ENCODE data around the gene SCFD2.

Gene SCFD2

DNA sequence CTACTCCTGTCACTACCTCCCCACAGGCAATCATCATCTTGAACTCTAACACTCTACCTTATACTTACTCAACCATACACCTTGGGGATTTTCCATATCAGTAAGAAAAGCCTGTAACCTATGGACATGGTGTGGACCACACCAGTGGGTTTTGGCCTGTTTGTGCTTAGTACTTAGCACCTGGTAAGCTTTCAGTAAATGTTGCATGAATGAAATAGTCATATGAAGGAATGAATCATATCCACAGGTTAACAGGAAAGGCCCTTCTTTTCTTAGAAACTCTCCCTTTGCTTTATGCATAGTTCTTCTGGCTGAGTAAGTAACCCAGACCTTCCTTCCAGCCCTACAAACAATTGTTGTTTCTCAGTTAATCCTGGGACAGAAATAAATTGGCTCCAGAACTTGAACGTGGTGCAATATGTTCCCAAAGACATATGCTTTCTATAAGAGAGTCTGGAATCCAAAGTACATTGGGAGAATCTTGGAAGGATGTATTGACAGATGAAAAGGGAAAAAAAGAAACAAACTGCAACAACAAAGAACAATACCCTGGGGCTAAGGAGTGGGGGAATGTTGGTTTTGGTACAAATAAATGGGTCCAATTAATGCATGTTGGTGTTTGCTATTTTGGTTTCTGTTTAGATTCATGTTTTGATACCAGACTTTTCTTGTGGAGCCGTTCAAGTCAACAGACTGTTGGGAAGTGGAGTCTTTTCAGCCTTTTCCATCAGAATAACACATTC, 475.9 kb downstream of the SCFD2 start:
- POLR2A ChIA-PET (ENCODE audit: low non-redundant PET), result no interaction called here
- TF ChIP-seq, protein P1, sequence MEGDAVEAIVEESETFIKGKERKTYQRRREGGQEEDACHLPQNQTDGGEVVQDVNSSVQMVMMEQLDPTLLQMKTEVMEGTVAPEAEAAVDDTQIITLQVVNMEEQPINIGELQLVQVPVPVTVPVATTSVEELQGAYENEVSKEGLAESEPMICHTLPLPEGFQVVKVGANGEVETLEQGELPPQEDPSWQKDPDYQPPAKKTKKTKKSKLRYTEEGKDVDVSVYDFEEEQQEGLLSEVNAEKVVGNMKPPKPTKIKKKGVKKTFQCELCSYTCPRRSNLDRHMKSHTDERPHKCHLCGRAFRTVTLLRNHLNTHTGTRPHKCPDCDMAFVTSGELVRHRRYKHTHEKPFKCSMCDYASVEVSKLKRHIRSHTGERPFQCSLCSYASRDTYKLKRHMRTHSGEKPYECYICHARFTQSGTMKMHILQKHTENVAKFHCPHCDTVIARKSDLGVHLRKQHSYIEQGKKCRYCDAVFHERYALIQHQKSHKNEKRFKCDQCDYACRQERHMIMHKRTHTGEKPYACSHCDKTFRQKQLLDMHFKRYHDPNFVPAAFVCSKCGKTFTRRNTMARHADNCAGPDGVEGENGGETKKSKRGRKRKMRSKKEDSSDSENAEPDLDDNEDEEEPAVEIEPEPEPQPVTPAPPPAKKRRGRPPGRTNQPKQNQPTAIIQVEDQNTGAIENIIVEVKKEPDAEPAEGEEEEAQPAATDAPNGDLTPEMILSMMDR (conservative IDR thresholded peaks at IDR 0.05; ENCODE audit: low read depth), result no peak
- no peak for DNase-seq (ENCODE audit: low spot score)
- H3K27ac ChIP-seq, result no peak overlapping the region
- CTCF ChIA-PET, result interaction anchor here (0.6 kb wide), 1 partner anchor 23 kb away, joined by 3 read pairs; no protein-coding TSS in a partner anchor

DNA sequence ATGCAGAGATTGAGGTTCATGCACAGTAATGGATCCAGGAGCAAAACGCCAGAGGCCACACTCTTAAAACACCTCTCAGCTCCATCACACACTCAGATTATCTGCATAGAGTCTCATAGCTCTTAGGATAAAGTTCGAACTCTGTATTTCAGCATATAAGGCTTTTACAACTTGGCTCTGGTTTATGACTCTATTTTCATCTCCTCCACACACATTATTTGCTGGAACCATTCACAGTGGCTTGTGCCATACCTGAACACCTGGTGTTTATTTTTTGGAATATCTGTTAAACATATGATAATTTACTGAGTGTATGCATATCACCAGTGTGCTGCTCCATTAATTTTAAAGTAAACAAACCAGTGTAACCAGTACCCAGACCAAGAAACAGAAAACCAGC, 476.5 kb downstream of the SCFD2 start:
- TF ChIP-seq, protein P1 (conservative IDR thresholded peaks at IDR 0.05; ENCODE audit: low read depth), result no peak
- DNase-seq (ENCODE audit: low spot score), result no peak
- POLR2A ChIA-PET (ENCODE audit: low non-redundant PET), result no interaction called here
- CTCF ChIA-PET, result no interaction called here
- no peak overlapping the region for H3K27ac ChIP-seq

DNA sequence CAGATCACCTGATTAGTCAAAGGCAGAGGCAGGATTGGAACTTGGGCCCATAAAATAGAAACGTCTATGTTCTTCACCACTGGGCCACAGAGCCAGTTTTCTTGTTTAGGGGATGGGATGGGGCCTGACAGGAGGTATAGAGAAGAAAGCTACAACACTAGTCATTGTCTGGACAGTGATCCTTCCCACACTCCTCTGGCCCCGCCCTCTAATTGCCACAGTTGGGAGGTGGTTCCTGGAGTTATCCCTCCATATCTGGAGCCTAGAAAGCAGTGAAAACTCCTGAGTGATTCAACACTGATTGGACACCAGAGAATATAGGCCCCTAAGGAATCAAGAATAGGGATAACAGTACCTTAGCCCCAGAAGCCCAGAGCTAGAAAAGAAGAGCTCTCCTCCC, 480.9 kb downstream of the SCFD2 start:
- POLR2A ChIA-PET (ENCODE audit: low non-redundant PET), result no interaction called here
- DNase-seq (ENCODE audit: low spot score), result no peak
- no peak overlapping the region for H3K27ac ChIP-seq
- TF ChIP-seq, protein P1 (conservative IDR thresholded peaks at IDR 0.05; ENCODE audit: low read depth), result no peak
- CTCF ChIA-PET, result interaction anchor here (0.7 kb wide), 1 partner anchor 27 kb away, joined by 3 read pairs; no protein-coding TSS in a partner anchor

DNA sequence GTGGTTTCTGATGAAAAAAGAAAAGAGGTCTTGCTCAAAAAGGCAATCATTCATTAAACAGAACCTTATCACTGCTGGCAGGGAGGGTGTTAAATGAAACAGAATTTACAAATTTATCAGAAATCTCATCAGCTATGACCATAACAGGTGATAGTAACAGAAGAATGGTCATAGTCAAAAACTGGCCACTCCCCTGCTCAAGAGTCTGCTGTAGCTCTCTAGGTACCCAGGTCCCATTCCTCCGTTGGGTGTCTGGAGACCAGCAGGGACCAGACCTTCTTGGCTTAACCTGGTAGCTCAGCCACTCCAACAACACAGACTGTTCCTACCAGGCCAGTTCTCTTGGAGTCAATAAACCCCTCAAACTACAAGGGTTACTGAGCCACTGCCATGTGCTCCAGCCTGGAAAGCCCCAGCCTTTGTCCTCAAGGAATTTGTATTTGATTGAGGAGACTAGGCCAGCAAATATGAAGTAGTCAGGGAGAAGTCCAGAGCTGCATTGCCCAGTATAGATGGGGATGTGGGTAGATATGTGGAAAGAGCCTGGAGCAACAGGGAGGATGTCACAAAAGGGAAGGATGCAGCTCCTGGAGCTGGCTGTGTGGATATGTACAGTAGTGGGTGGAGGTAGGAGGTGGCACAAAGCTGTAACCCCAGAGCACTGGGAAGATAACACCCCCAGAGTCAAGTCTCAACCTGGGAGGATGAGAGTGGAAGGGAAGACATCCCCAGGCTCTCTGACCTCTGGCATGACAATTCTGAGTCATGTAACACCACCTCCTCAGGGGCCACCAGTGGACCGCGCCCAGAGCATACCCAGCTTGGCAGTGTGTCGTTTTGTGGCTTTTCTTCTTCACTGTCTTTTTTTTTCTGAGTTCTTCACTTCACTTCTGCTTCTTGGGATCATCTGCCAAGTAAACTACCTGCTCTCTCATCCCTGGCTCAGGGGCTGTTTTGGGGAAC, 481.9 kb downstream of the SCFD2 start:
- ChIA-PET POLR2A (ENCODE audit: low non-redundant PET) (no interaction called here), CTCF (interaction anchor here (0.5 to 0.7 kb wide), 2 partner anchors 28 to 774 kb away, joined by 3 read pairs; no protein-coding TSS in a partner anchor)
- no peak for DNase-seq (ENCODE audit: low spot score)
- TF ChIP-seq, protein P1 (conservative IDR thresholded peaks at IDR 0.05; ENCODE audit: low read depth), result no peak
- no peak overlapping the region for H3K27ac ChIP-seq

DNA sequence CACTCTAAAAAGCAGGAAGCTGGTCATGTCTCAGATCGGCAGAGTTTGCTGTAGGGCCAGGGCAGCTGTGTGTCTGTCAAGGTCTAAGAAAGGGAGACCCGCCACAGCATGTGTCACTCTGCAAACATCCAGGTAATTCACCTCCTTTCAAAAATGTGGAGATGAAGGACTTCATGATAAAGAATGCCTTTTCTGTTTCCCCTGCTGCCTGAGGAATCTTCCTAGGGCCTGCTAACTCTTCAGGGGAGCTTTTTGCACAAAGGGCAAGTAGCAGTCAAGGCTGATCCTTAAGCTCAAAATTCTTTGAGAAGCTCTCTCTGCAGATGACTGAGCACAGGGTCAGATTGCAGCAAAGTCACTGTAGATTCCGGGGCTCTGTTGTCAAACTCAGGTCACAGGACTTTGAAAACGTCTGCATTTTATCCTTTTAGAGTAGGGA, 482.7 kb downstream of the SCFD2 start:
- DNase-seq (ENCODE audit: low spot score), result no peak
- CTCF ChIA-PET, result no interaction called here
- POLR2A ChIA-PET (ENCODE audit: low non-redundant PET), result no interaction called here
- TF ChIP-seq, protein P1 (conservative IDR thresholded peaks at IDR 0.05; ENCODE audit: low read depth), result no peak
- no peak overlapping the region for H3K27ac ChIP-seq

DNA sequence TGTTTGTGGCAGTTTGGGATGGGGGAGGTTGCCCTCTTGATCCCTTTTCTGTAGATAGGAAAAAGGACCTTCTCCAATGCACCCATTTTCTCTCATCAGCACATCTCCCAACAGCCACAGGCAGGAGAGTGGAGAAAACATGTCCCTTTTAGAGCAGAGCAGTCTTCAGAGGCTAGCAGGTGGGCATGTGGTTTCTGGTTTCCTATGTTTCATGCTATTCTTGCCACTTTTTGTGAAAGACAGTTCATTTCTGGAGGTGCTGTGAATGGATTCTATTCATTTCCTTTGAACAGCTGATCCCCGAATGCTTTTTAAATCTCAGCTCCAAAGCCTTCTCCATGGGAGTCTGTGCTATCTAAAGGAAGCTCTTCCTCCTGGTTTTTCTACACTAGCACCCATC, 484.9 kb downstream of the SCFD2 start:
- ChIA-PET POLR2A (ENCODE audit: low non-redundant PET) (interaction anchor here (0.7 kb wide), 1 partner anchor 159 kb away, joined by 3 read pairs; no protein-coding TSS in a partner anchor), CTCF (no interaction called here)
- no peak for DNase-seq (ENCODE audit: low spot score)
- TF ChIP-seq, protein P1 (conservative IDR thresholded peaks at IDR 0.05; ENCODE audit: low read depth), result no peak
- no peak overlapping the region for H3K27ac ChIP-seq

Measured in RWPE1 (cell line).